Measurements from ENCODE around the gene TMEM11. TPM values are rescaled to one million over a fixed set of nuclear protein-coding genes. Genes with fewer than 3 reads are reported as not detected.

Gene TMEM11
- total RNA-seq, 1 experiment from 2014 or later = 33.5 TPM

DNA sequence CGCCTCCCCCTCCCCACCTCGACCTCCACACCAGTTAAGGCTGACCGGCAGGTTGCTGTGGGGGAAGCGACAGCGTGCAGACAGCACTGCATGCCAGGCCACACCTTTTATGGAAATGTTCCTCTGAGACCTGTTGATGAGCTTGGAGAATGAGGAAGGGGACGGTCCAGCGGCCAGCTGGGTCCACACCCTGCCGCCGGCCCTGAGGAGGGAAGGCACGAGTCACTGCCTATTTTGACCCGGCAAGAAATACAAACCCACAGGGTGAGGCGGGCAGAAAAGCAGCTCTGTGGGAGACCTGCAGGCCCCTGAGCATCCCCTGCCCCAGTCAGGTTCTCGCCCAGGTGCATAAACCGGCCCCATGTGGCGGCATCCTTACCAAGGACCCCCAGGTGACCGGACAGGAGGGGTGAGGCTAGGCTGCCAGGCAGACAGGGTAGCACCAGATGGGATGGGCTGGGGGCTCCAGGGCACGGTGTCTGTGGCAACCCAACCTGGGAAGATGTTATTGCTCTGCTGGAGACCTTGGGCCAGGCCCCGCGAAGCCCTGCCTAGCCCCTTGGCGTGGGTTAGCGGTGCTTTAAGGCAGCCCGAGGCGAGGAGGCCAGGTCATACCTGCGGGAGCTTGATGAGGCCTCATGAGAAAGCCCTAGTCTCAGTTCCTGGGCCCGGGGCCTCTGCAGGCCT is 26.6 kb upstream of the TMEM11 start:
- ChIA-PET POLR2A (interaction anchor here (1.2 to 1.3 kb wide), 2 partner anchors 10 to 12 kb away, joined by 3 to 4 read pairs; no protein-coding TSS in a partner anchor), CTCF (interaction anchor here (0.5 to 3.1 kb wide), 7 partner anchors 9 to 112 kb away, joined by 3 to 15 read pairs (median 4); no protein-coding TSS in a partner anchor)
- TF ChIP-seq, protein P1, sequence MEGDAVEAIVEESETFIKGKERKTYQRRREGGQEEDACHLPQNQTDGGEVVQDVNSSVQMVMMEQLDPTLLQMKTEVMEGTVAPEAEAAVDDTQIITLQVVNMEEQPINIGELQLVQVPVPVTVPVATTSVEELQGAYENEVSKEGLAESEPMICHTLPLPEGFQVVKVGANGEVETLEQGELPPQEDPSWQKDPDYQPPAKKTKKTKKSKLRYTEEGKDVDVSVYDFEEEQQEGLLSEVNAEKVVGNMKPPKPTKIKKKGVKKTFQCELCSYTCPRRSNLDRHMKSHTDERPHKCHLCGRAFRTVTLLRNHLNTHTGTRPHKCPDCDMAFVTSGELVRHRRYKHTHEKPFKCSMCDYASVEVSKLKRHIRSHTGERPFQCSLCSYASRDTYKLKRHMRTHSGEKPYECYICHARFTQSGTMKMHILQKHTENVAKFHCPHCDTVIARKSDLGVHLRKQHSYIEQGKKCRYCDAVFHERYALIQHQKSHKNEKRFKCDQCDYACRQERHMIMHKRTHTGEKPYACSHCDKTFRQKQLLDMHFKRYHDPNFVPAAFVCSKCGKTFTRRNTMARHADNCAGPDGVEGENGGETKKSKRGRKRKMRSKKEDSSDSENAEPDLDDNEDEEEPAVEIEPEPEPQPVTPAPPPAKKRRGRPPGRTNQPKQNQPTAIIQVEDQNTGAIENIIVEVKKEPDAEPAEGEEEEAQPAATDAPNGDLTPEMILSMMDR (IDR thresholded peaks at IDR 0.05; ENCODE audit: unreplicated experiment) = no peak
- DNase-seq (ENCODE audit: unreplicated experiment) = no peak
- BruUV-seq (replicated peaks) = no TSS peak
- intact Hi-C loops (cut with micrococcal nuclease) = loop anchor here (10.0 kb wide), 1 partner anchor 116 kb away; the partner anchor contains the start of gene DHRS7B
- Mint-ChIP-seq H3K9me3 (ENCODE audit: unreplicated experiment) (no peaks in the 10 kb centered on the region), H3K4me1 (ENCODE audit: insufficient read depth, unreplicated experiment) (no peaks in the 10 kb centered on the region), H3K36me3 (ENCODE audit: insufficient read depth, unreplicated experiment) (peaks cover 5% of the 10 kb centered on the region), H3K27me3 (ENCODE audit: insufficient read depth, unreplicated experiment) (peaks cover 16% of the 10 kb centered on the region), H3K4me3 (ENCODE audit: unreplicated experiment) (no peak overlapping the region), H3K27ac (ENCODE audit: low read depth, unreplicated experiment) (no peak overlapping the region)

DNA sequence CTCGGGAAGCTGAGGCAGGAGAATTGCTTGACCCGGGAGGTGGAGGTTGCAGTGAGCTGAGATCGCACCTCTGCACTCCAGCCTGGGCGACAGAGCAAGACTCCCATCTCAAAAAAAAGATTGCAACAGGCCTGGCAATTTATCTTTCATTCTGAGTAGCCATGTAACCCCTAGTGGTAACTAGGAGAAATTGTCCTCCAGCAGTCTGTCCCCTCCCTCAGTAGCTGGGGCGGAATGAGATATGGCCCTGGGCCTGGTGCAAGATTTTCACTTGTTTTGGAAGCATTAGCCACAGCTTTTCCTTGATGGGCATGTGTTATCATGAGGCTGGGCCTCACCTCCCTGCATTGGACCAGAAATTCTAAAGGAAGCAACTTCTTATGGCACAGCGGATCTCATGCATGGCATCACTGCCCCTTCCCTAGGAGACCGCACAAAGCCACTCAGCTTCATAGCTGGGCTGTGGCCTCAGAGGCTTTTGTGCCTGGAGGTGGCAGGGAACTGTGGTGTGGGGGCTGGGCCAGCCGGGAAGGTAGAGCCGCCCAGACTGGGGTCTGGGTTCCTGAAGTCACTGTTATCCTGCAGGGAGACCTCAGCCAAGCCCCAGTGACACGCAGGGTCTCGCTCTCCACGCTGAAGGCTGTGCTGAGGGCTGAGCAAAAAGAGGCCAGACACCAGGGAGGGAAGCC is 25.9 kb upstream of the TMEM11 start:
- intact Hi-C loops (cut with micrococcal nuclease) = loop anchor here (10.0 kb wide), 1 partner anchor 115 kb away; the partner anchor contains the start of gene DHRS7B
- Mint-ChIP-seq H3K9me3 (ENCODE audit: unreplicated experiment) (no peaks in the 10 kb centered on the region), H3K27ac (ENCODE audit: low read depth, unreplicated experiment) (no peak overlapping the region), H3K27me3 (ENCODE audit: insufficient read depth, unreplicated experiment) (peaks cover 16% of the 10 kb centered on the region), H3K36me3 (ENCODE audit: insufficient read depth, unreplicated experiment) (peaks cover 4% of the 10 kb centered on the region), H3K4me3 (ENCODE audit: unreplicated experiment) (no peak overlapping the region), H3K4me1 (ENCODE audit: insufficient read depth, unreplicated experiment) (no peaks in the 10 kb centered on the region)
- DNase-seq (ENCODE audit: unreplicated experiment) = peak; percentile 41
- BruUV-seq (replicated peaks) = no TSS peak
- ChIA-PET CTCF (interaction anchor here (0.6 to 3.1 kb wide), 5 partner anchors 8 to 45 kb away, joined by 3 to 15 read pairs (median 4); no protein-coding TSS in a partner anchor), POLR2A (interaction anchor here (0.7 to 1.3 kb wide), 3 partner anchors 10 to 116 kb away, joined by 3 to 4 read pairs (median 3); no protein-coding TSS in a partner anchor)
- TF ChIP-seq, protein P1 (IDR thresholded peaks at IDR 0.05; ENCODE audit: unreplicated experiment) = peak; percentile 32

GRCh38 chr17:21235921-21236320 is 22.0 kb upstream of the TMEM11 start:
- Mint-ChIP-seq H3K4me3 (ENCODE audit: unreplicated experiment) (no peak overlapping the region), H3K9me3 (ENCODE audit: unreplicated experiment) (peaks cover 11% of the 10 kb centered on the region), H3K4me1 (ENCODE audit: insufficient read depth, unreplicated experiment) (no peaks in the 10 kb centered on the region), H3K27me3 (ENCODE audit: insufficient read depth, unreplicated experiment) (peaks cover 16% of the 10 kb centered on the region), H3K27ac (ENCODE audit: low read depth, unreplicated experiment) (no peak overlapping the region), H3K36me3 (ENCODE audit: insufficient read depth, unreplicated experiment) (peaks cover 3% of the 10 kb centered on the region)
- CTCF ChIA-PET = interaction anchor here (0.7 kb wide), 1 partner anchor 23 kb away, joined by 3 read pairs; no protein-coding TSS in a partner anchor
- no TSS peak for BruUV-seq (replicated peaks)
- POLR2A ChIA-PET = no interaction called here
- TF ChIP-seq, protein P1 (IDR thresholded peaks at IDR 0.05; ENCODE audit: unreplicated experiment) = no peak
- intact Hi-C loops (cut with micrococcal nuclease) = no loop called here
- no peak for DNase-seq (ENCODE audit: unreplicated experiment)

Data from MCF 10A (cell line).